ENCODE measurements around the gene DENND6B. TPM values are rescaled to one million over a fixed set of nuclear protein-coding genes. Genes with fewer than 3 reads are reported as not detected.
"Not testable (repeated sequence)": the region's sequence is repeated elsewhere in the genome, so short reads cannot be mapped to it uniquely, and the experiment has no call there.

Gene DENND6B
- polyA plus RNA-seq, 1 donor from 2014 or later, result 51.0 TPM

DNA sequence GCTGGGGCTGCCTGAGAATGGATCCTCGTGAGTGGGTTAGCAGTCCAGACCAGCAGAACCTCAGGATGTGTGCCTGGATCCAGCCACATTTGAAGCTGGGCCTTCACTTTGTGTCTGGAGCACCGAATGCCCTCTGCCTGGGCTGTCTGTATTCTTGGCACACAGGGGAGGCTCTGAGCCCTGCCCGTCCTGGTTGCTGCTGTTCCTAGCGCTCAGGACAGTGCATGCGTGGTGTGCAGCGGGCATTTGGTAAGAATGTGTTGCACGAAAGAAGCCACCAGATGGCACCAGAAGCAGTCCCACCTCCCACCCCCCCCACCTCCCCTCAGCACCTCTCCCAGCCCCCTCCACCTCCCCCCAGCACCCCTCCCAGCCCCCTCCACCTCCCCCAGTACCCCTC lies 52.5 kb downstream of the DENND6B start:
- Histone ChIP-seq H3K4me2 (ENCODE audit: low read length) (no peak overlapping the region), H3K4me3 (ENCODE audit: low read length) (no peak overlapping the region), H3K9me3 (ENCODE audit: low read length) (no peaks in the 10 kb centered on the region), H3K27me3 (ENCODE audit: insufficient read depth, low read depth, low read length) (no peaks in the 10 kb centered on the region), H3K36me3 (ENCODE audit: insufficient read depth, low read length) (no peaks in the 10 kb centered on the region), H3F3A (ENCODE audit: insufficient read depth, low read length, poor library complexity, severe bottlenecking) (no peaks in the 10 kb centered on the region), H4K20me1 (ENCODE audit: insufficient read depth) (no peaks in the 10 kb centered on the region), H3K9me2 (ENCODE audit: insufficient read depth, low read length) (no peaks in the 10 kb centered on the region), H3K9ac (ENCODE audit: low read length) (no peak overlapping the region), H3K79me2 (replicated peaks; ENCODE audit: insufficient read depth, low read length) (no peaks in the 10 kb centered on the region), H2AFZ (ENCODE audit: low read depth, low read length) (no peak overlapping the region), H3K27ac (ENCODE audit: low read length) (no peak overlapping the region)
- TF ChIP-seq TAF1 (IDR thresholded peaks at IDR 0.05; ENCODE audit: low read depth) (no peak), EZH2 (IDR thresholded peaks at IDR 0.05; ENCODE audit: borderline replicate concordance, insufficient read depth, low read length, poor library complexity, severe bottlenecking) (no peak), SMC3 (conservative IDR thresholded peaks at IDR 0.05; ENCODE audit: poor library complexity) (peak; percentile 21)
- TF ChIP-seq, protein P1, sequence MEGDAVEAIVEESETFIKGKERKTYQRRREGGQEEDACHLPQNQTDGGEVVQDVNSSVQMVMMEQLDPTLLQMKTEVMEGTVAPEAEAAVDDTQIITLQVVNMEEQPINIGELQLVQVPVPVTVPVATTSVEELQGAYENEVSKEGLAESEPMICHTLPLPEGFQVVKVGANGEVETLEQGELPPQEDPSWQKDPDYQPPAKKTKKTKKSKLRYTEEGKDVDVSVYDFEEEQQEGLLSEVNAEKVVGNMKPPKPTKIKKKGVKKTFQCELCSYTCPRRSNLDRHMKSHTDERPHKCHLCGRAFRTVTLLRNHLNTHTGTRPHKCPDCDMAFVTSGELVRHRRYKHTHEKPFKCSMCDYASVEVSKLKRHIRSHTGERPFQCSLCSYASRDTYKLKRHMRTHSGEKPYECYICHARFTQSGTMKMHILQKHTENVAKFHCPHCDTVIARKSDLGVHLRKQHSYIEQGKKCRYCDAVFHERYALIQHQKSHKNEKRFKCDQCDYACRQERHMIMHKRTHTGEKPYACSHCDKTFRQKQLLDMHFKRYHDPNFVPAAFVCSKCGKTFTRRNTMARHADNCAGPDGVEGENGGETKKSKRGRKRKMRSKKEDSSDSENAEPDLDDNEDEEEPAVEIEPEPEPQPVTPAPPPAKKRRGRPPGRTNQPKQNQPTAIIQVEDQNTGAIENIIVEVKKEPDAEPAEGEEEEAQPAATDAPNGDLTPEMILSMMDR (IDR thresholded peaks at IDR 0.05; ENCODE audit: poor library complexity, severe bottlenecking), result peak; percentile 43

DNA sequence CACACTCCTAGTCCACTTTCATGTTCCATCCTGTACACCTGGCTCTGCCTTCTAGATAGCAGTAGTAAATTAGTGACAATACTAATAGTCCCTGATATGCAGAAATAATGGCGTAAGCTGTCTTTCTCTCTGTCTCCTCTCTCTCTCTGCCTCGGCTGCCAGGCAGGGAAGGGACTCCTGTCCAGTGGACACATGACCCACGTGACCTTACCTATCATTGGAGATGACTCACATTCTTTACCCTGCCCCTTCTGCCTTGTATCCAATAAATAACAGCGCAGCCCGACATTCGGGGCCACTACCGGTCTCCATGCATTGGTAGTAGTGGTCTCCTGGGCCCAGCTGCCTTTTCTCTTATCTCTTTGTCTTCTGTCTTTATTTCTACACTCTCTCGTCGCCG lies 53.0 kb downstream of the DENND6B start:
- H3K79me2 ChIP-seq (replicated peaks; ENCODE audit: insufficient read depth, low read length); H2AFZ ChIP-seq (ENCODE audit: low read depth, low read length); H3K4me3 ChIP-seq (ENCODE audit: low read length); H3K9ac ChIP-seq (ENCODE audit: low read length); H3K9me3 ChIP-seq (ENCODE audit: low read length); H3K27me3 ChIP-seq (ENCODE audit: insufficient read depth, low read depth, low read length); H3K4me2 ChIP-seq (ENCODE audit: low read length); H3K27ac ChIP-seq (ENCODE audit: low read length); H3F3A ChIP-seq (ENCODE audit: insufficient read depth, low read length, poor library complexity, severe bottlenecking); H4K20me1 ChIP-seq (ENCODE audit: insufficient read depth); H3K36me3 ChIP-seq (ENCODE audit: insufficient read depth, low read length); H3K9me2 ChIP-seq (ENCODE audit: insufficient read depth, low read length): not testable (repeated sequence)

DNA sequence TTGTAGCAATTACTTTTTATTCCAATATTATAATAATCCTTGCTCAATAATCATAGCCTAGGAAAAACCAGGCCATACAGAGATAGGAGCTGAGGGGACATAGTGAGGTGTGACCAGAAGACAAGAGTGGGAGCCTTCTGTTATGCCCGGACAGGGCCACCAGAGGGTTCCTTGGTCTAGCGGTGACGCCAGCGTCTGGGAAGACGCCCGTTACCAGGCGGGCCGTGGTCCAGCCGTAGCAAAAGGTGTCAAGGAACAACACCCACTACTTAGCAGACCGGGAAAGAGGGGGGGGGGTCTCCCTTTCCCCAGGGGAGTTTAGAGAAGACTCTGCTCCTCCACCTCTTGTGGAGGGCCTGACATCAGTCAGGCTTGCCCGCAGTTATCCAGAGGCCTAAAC lies 53.5 kb downstream of the DENND6B start:
- H3K9ac ChIP-seq (ENCODE audit: low read length); H3K4me2 ChIP-seq (ENCODE audit: low read length); H3K27ac ChIP-seq (ENCODE audit: low read length); H3K79me2 ChIP-seq (replicated peaks; ENCODE audit: insufficient read depth, low read length); H3K9me2 ChIP-seq (ENCODE audit: insufficient read depth, low read length); H4K20me1 ChIP-seq (ENCODE audit: insufficient read depth); H3F3A ChIP-seq (ENCODE audit: insufficient read depth, low read length, poor library complexity, severe bottlenecking); H3K9me3 ChIP-seq (ENCODE audit: low read length); H3K27me3 ChIP-seq (ENCODE audit: insufficient read depth, low read depth, low read length); H2AFZ ChIP-seq (ENCODE audit: low read depth, low read length); H3K4me3 ChIP-seq (ENCODE audit: low read length); H3K36me3 ChIP-seq (ENCODE audit: insufficient read depth, low read length): not testable (repeated sequence)

DNA sequence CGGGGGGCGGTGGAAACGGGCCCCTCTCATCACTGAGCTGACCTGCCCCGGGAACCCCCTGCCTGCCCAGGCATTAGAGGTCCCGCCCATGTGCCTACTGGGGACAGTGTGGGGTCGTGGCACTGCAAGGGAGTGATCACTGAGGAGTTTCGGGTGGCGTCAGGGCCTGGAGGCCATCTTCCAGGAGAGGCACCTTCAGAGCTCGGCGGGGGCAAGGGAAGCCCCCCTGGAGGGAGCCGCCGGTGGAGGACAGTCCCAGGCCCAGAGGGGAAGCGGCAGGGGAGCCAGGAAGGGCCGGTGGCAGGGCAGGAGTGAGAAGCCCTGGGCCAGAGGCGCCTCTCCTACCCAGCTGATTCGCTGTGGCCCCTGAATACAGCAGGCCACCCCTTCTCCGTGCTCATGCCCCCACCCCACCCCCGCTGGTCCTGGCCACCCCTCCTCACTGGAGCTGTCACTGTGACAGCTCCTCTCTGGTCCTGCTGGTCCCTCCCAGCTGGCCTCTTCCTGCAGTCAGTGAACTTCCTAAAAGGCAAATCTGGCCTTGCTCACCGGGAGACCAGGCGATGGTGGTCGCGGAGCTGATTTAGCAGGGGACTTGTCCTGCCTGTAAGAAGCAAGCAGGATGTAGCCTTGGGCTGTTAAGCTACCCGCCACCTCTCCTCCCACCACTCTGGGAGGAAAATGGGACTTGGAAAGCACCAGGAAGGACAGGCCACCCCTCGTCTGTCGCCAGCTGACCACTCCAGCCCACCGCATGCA lies 54.6 kb downstream of the DENND6B start:
- Histone ChIP-seq H3K4me3 (ENCODE audit: low read length) (peak overlapping the region; percentile 77), H3K9me2 (ENCODE audit: insufficient read depth, low read length) (no peaks in the 10 kb centered on the region), H3K9me3 (ENCODE audit: low read length) (no peaks in the 10 kb centered on the region), H4K20me1 (ENCODE audit: insufficient read depth) (no peaks in the 10 kb centered on the region), H3K27ac (ENCODE audit: low read length) (peak overlapping the region; percentile 52), H3K4me2 (ENCODE audit: low read length) (no peak overlapping the region), H3K9ac (ENCODE audit: low read length) (peak overlapping the region; percentile 81), H3F3A (ENCODE audit: insufficient read depth, low read length, poor library complexity, severe bottlenecking) (no peaks in the 10 kb centered on the region), H2AFZ (ENCODE audit: low read depth, low read length) (no peak overlapping the region), H3K27me3 (ENCODE audit: insufficient read depth, low read depth, low read length) (no peaks in the 10 kb centered on the region), H3K36me3 (ENCODE audit: insufficient read depth, low read length) (no peaks in the 10 kb centered on the region), H3K79me2 (replicated peaks; ENCODE audit: insufficient read depth, low read length) (no peaks in the 10 kb centered on the region)
- TF ChIP-seq, protein P1 (IDR thresholded peaks at IDR 0.05; ENCODE audit: poor library complexity, severe bottlenecking), result no peak
- TF ChIP-seq POLR2AphosphoS5 (IDR thresholded peaks at IDR 0.05), result no peak
- no peak for TF ChIP-seq SMC3 (conservative IDR thresholded peaks at IDR 0.05; ENCODE audit: poor library complexity)
- no peak for TF ChIP-seq RAD21 (conservative IDR thresholded peaks at IDR 0.05)
- TF ChIP-seq EZH2 (IDR thresholded peaks at IDR 0.05; ENCODE audit: borderline replicate concordance, insufficient read depth, low read length, poor library complexity, severe bottlenecking), result no peak
- no peak for TF ChIP-seq TAF1 (IDR thresholded peaks at IDR 0.05; ENCODE audit: low read depth)
- TF ChIP-seq, protein P2, sequence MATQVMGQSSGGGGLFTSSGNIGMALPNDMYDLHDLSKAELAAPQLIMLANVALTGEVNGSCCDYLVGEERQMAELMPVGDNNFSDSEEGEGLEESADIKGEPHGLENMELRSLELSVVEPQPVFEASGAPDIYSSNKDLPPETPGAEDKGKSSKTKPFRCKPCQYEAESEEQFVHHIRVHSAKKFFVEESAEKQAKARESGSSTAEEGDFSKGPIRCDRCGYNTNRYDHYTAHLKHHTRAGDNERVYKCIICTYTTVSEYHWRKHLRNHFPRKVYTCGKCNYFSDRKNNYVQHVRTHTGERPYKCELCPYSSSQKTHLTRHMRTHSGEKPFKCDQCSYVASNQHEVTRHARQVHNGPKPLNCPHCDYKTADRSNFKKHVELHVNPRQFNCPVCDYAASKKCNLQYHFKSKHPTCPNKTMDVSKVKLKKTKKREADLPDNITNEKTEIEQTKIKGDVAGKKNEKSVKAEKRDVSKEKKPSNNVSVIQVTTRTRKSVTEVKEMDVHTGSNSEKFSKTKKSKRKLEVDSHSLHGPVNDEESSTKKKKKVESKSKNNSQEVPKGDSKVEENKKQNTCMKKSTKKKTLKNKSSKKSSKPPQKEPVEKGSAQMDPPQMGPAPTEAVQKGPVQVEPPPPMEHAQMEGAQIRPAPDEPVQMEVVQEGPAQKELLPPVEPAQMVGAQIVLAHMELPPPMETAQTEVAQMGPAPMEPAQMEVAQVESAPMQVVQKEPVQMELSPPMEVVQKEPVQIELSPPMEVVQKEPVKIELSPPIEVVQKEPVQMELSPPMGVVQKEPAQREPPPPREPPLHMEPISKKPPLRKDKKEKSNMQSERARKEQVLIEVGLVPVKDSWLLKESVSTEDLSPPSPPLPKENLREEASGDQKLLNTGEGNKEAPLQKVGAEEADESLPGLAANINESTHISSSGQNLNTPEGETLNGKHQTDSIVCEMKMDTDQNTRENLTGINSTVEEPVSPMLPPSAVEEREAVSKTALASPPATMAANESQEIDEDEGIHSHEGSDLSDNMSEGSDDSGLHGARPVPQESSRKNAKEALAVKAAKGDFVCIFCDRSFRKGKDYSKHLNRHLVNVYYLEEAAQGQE (IDR thresholded peaks at IDR 0.05; ENCODE audit: borderline replicate concordance), result no peak
- no peak for TF ChIP-seq MXI1 (conservative IDR thresholded peaks at IDR 0.05; ENCODE audit: poor library complexity, severe bottlenecking)
- no peak for TF ChIP-seq EP300 (conservative IDR thresholded peaks at IDR 0.05; ENCODE audit: poor library complexity, severe bottlenecking)
